ENCODE data around the gene IL1RAPL1.

The IL1RAPL1 gene

GRCh38 chrX:29138003-29138402 is 550.8 kb downstream of the IL1RAPL1 start:
- DNase-seq, result no peak

GRCh38 chrX:29143356-29143755 is 556.1 kb downstream of the IL1RAPL1 start:
- DNase-seq, result no peak

- DNase-seq, result no peak
Measured at GRCh38 chrX:29143756-29144155, 556.5 kb downstream of the IL1RAPL1 start.

GRCh38 chrX:29145316-29145715 is 558.1 kb downstream of the IL1RAPL1 start:
- no peak for DNase-seq

- no peak for DNase-seq
Measured at GRCh38 chrX:29148511-29148910, 561.3 kb downstream of the IL1RAPL1 start.

- no peak for DNase-seq
Measured at GRCh38 chrX:29155286-29155685, 568.0 kb downstream of the IL1RAPL1 start.

GRCh38 chrX:29172880-29173279 is 585.6 kb downstream of the IL1RAPL1 start:
- DNase-seq, result no peak

GRCh38 chrX:29187264-29187663 is 600.0 kb downstream of the IL1RAPL1 start:
- no peak for DNase-seq

- no peak for DNase-seq
Measured at GRCh38 chrX:29196501-29196900, 609.3 kb downstream of the IL1RAPL1 start.

- no peak for DNase-seq
Measured at GRCh38 chrX:29215251-29215650, 628.0 kb downstream of the IL1RAPL1 start.

- no peak for DNase-seq
Measured at GRCh38 chrX:29225670-29226069, 638.4 kb downstream of the IL1RAPL1 start.

GRCh38 chrX:29229802-29230201 is 642.6 kb downstream of the IL1RAPL1 start:
- DNase-seq, result no peak

GRCh38 chrX:29231800-29232199 is 644.6 kb downstream of the IL1RAPL1 start:
- DNase-seq, result no peak

- DNase-seq, result no peak
Measured at GRCh38 chrX:29233592-29234183, 646.4 kb downstream of the IL1RAPL1 start.

GRCh38 chrX:29237972-29238371 is 650.7 kb downstream of the IL1RAPL1 start:
- no peak for DNase-seq

GRCh38 chrX:29241809-29242208 is 654.6 kb downstream of the IL1RAPL1 start:
- no peak for DNase-seq

GRCh38 chrX:29242856-29243255 is 655.6 kb downstream of the IL1RAPL1 start:
- no peak for DNase-seq

- DNase-seq, result no peak
Measured at GRCh38 chrX:29243942-29244341, 656.7 kb downstream of the IL1RAPL1 start.

GRCh38 chrX:29254515-29254914 is 667.3 kb downstream of the IL1RAPL1 start:
- DNase-seq, result no peak

- DNase-seq, result no peak
Measured at GRCh38 chrX:29257521-29257920, 670.3 kb downstream of the IL1RAPL1 start.

GRCh38 chrX:29269390-29269789 is 682.1 kb downstream of the IL1RAPL1 start:
- no peak for DNase-seq

- no peak for DNase-seq
Measured at GRCh38 chrX:29274517-29274916, 687.3 kb downstream of the IL1RAPL1 start.

- DNase-seq, result no peak
Measured at GRCh38 chrX:29275928-29276327, 688.7 kb downstream of the IL1RAPL1 start.

GRCh38 chrX:29281078-29281742 is 694.0 kb downstream of the IL1RAPL1 start:
- DNase-seq, result no peak

GRCh38 chrX:29285664-29286063 is 698.4 kb downstream of the IL1RAPL1 start:
- DNase-seq, result no peak
